GM19351 (cell line): ENCODE data around the gene TRIM62.

Experiments used
- ATAC-seq: cut with Tn5 transposase; IDR thresholded peaks from one replicate; pipeline ENCODE4 v1.9.1; 2021; ENCODE audit warnings: mild to moderate bottlenecking, moderate library complexity; ENCODE audit not compliant: unreplicated experiment

TRIM62 gene

GRCh38 chr1:33180911-33181890, 642 bp downstream of the TRIM62 start:
- ATAC-seq = peak; percentile 76

GRCh38 chr1:33180226-33180910, 1.5 kb downstream of the TRIM62 start:
- ATAC-seq = peak; percentile 6

GRCh38 chr1:33178836-33179439, 2.9 kb downstream of the TRIM62 start:
- no peak for ATAC-seq

- ATAC-seq = no peak
Measured at GRCh38 chr1:33177996-33178540, 3.8 kb downstream of the TRIM62 start.

- ATAC-seq = no peak
Measured at GRCh38 chr1:33176887-33177286, 5.0 kb downstream of the TRIM62 start.

GRCh38 chr1:33176362-33176850, 5.4 kb downstream of the TRIM62 start:
- no peak for ATAC-seq

GRCh38 chr1:33175865-33176264, 6.0 kb downstream of the TRIM62 start:
- ATAC-seq = no peak

GRCh38 chr1:33173091-33173490, 8.8 kb downstream of the TRIM62 start:
- ATAC-seq = no peak

GRCh38 chr1:33171977-33172813, 9.6 kb downstream of the TRIM62 start:
- ATAC-seq = no peak

- ATAC-seq = no peak
Measured at GRCh38 chr1:33170351-33171274, 11.2 kb downstream of the TRIM62 start.

GRCh38 chr1:33169290-33170055, 12.4 kb downstream of the TRIM62 start:
- ATAC-seq = no peak

GRCh38 chr1:33168556-33169289, 13.1 kb downstream of the TRIM62 start:
- no peak for ATAC-seq

- ATAC-seq = no peak
Measured at GRCh38 chr1:33167650-33168447, 14.0 kb downstream of the TRIM62 start.

GRCh38 chr1:33165809-33166208, 16.0 kb downstream of the TRIM62 start:
- ATAC-seq = no peak

- ATAC-seq = no peak
Measured at GRCh38 chr1:33165209-33165608, 16.6 kb downstream of the TRIM62 start.

GRCh38 chr1:33163621-33164519, 18.0 kb downstream of the TRIM62 start:
- no peak for ATAC-seq
